HG02623 (cell line): ENCODE results near the gene TMEM79.

Experiments
- ATAC-seq: cut with Tn5 transposase; IDR thresholded peaks from one replicate; pipeline ENCODE4 v1.9.1; 2021; ENCODE audit warnings: moderate library complexity; ENCODE audit not compliant: unreplicated experiment

Gene TMEM79

DNA sequence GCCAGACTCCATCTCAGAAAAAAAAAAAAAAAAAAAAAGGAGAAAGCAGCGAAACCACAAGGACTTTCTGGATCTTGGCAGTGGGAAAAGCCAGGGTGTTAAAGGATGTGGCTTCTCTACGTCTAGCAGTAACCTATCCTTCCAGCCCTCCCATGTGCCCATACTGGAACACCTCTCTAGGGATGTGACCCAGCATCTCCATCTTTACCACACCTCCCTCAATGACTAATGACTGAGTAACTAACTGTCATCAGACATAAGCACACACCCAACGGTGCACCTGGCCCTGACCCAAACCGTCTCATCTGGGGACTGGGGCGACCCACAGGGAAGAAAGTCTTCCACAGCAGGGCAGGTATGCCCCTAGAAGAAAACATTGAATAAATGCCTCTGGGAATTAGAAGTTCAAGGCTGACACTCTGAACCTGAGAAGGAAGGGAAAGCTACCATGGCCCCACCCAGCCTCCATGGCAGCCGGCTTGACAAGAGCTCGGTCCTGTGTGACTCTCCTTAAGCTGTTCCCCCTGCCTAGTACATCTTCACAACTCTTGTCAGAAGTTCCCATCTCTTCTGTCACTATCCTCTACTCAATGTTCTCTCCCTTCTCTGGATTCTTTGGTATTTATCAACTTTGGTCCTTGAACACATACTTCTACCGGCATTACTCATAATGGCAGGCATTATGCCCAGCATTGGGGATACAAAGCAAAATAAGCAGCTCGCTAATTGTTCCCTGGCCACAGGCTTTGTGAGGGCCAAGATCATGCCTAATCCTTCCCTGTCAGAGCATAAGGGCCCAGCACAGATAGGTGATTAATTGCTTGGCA is 21.5 kb upstream of the TMEM79 start:
- ATAC-seq, result no peak

DNA sequence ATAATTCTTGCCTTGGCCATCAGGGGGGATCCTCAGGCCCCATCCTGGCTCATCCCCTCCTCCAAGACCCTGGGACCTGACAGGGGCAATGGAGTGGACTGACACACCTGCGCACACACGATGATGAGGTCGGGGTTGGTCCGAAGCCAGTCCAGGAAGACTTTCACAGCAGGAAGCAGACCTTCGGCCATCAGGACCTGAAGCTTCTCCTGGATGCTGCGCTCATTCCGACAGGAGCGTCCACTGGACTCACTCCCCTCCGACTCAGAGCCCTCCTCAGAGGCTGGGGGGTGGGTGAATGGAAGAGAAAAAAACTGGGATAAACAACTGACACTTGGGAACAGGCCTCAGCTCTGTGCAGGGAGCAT is 20.9 kb upstream of the TMEM79 start:
- no peak for ATAC-seq

DNA sequence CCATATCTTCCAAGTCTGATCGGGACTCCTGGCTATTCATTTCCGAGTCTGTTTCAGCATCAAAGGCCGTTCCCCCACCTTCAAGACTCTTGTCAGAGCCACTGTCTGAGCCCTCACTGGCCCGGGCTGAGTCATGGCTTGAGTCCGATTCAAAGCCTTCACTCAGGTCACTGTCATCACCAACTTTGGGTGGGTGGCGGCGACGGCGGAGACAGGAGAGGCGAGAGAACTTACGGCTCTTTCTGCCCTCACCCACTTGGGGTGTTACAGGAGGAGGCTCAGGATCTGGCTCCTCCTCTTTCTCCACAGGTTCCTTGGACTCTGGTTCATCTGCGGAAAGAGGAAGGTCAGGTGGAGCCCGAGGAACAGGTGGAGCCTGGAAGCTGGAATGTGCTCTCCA is 18.1 kb upstream of the TMEM79 start:
- no peak for ATAC-seq

DNA sequence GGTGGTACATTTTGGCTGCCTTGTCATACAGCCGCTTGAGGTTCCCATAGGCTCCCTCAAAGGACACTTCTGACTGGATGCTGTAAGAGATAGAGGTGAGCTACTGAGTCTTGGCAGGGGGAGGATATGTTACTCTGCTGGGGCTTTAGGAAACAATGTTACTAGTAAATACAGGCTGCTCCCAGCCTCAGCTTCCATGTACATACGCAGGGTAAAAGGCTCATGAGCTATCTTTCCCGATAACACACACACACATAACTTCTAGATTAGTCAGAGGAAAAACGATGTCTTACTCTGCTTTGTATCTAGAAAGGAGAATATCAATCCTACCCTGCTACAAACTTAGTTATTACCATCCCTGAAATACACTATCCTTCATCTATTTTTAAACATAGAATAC is 15.8 kb upstream of the TMEM79 start:
- ATAC-seq, result no peak

DNA sequence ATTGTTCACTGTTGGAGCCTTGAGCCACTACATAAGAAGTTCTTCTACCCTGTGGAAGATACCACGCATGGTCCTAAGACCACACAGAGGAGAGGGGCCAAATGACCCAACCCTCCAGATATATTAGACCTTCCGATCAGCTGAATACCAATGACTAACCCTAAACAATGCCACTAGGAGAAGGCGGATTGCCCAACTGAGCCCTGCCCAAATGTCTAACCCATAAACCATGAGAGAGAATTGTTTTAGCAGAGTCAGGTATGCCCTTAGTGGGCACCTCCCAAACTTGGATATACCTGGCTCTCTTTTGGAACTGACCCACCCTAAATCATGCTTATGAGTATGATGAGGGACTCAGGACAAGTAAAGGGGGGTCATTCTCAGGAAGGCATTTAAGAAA is 13.8 kb upstream of the TMEM79 start:
- no peak for ATAC-seq

DNA sequence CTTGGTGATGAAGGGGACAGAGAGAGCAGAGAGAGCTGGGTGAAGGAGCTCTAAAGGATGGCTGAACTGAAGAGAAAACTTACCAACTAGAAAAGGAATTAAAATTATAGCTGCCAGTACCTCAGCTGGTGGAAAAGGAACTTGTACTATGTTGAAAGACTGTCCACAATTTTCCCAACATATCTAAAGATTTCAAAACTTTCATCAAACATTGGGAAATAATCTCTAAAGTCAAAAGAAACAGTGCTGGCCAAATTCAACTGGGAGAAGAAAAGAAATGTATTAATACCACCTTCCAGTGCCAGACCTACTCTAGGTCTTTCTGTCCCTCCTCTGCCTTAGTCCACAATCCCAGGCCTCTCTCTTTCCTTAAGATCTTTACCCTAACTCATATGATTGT is 7.6 kb upstream of the TMEM79 start:
- ATAC-seq, result no peak

DNA sequence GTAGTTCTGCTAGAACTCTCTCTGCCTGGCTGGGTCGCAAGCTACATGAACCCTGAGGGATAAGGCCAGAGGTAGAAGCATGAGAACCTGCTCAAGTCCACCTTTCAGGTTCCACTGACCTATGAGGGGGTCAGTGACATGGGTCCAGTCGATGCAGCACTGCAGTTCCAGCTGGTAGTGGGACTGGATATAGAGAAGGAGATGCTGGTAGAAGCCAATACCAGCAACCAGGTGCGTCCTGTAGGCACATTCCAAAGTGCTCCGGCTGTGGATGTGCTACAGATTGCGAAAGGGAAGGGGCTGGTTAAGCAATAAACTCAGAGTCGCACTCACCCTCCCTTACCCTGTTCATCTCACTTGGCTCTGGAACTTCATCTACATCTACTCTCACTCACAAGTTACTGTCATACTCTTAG is 7.2 kb upstream of the TMEM79 start:
- ATAC-seq, result no peak

DNA sequence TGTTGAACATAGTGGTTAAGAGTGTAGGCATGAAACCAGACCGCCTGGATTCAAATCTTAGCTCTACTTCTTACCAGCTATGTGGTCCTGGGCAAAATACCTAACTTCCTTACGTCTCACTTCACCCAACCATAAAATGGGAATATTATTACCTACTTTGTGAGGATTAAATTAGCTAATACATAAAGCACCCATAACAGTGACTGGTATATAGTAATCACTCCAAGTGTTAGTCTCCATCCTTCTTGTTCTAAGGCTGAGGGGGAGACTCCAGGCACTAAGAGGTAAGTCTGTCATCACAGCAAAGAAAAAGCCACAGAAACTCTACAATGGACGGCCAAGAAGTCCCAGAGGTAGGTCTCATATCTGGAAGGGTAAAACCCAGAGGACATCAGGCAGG is 4.3 kb upstream of the TMEM79 start:
- no peak for ATAC-seq

DNA sequence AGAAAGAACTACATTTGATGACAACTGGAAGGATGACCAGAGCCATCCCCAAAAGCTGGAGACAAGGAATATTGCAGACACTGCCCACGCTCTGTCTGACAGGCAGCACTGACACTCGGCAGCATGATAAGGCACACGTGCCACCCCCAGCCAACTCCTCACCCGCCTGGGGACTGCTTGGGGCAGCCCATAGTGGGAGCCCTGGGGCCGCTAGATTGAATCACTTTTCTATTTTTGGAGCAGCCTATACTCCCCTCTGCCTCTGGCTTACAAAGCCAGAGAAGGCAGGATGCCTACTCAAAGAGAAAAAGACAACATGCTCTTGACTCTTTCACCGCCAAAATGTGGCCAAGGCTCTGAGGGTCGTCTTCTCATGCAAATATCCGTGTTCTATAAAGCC is 2.8 kb upstream of the TMEM79 start:
- ATAC-seq, result peak; percentile 31

DNA sequence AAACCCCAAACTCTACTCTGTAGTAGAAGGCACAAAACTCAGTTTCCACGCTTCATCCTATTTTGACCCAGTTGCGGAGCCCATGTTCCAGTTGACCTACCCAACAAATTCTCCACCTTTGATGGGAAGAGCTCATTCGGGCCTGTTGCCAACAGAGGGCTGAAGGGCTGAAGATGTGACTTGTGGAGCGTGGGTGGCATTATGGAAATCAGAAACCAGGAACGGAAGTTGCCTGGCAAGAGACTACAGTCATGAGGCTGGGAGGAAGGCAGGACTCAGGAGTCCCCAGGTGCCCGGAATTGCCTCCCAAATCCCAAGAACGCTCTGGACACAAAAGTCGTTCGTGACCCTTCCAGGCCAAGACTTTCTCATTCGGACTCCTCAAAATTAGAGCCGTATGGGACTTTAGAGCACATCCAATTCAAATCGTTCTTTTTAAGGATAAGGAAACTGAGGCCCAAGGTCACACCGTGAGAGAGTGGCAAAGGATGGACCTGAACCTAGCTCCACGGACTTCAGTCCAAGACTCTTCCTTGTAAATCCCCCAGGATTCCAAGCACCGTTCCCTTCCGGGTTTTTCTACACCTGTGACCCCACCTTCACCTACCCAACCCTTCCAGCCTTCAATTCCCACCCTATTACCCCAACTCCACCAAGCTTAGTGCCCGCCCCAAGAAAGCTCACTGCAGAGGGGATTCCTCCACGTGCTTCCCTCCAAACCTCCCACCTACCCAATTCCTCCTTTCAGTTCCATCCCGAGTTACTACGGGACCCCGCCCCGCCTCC is 2.2 kb upstream of the TMEM79 start:
- no peak for ATAC-seq

DNA sequence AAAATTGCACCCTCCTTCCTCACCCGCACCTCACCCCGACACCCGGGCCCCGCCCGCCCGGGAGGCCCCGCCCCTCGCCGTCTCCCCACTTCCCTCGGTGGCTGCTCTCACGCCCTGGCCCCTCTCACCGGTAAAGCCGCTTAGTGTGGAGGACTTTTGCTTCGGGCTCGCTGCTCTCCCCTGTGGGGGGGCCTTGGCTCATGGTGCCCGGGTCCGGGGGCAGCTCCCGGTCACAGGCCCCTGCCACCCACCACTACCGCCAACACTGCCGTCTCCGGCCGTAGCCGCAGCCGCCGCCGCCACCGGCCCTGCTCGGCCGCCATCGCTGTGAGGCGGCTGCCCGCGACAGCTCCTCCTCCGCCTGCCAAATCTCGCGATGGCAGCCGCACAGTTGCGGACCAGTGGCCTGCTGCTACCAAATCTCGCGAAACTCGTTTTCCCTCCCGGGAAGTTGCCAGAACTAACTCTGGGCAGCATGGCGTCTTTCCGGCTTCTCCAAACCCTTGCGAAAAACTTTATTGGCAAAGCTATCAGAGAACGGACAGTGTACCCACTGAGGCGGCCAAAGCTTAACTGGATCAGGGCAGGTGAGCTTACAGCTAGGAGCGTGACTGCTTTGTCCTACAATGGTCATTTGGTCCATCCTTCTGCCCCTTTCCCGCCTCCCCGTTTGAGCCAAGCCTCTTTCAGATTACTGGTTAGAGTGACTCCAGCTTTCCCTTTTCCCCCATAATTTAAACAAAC is 1.5 kb upstream of the TMEM79 start, which contains the start of gene SMG5:
Gene SMG5 (minus strand): TSS at position 347 of the 744 bp plus-strand sequence. CDS start 145 bp downstream, at position 202.
- peak; percentile 77 for ATAC-seq

DNA sequence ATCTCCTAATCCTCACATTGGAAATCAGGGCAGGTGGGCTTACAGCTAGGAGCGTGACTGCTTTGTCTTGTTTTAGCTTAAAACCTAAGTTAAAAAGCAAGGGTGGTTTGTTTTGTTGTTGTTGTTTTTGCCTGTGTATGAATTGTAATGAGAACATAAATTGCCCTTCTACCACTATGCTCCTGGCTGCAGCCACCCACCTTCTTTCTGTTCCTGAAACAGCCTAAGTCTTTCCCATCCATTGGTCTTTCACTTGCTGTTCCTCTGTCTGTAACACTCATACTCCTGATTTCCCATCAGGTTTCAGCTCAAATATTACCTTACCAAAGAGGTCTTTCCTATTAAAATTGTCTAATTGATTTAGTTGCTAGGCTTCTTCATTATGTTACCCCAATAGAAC is 604 bp upstream of the TMEM79 start:
- no peak for ATAC-seq

DNA sequence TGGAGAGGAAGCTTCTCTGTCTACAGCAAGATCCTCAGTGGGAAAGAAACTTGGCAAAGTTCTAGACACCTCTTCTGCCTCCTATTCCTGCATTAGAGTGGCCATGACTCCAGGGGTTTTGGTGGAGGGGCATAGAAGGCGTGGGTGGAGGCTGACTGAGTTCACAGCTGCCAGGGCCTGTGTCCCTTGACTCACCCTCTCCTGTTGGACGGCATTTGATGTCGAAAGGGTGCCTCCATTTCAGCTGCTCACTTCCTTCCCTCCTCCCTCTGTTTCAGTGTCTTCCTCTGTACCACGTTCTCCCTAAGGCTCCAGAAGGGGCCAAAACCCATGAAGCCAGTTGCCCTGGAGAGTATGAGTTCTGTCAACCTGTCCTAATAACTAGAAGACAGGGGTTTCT is 632 bp downstream of the TMEM79 start:
- ATAC-seq, result no peak

DNA sequence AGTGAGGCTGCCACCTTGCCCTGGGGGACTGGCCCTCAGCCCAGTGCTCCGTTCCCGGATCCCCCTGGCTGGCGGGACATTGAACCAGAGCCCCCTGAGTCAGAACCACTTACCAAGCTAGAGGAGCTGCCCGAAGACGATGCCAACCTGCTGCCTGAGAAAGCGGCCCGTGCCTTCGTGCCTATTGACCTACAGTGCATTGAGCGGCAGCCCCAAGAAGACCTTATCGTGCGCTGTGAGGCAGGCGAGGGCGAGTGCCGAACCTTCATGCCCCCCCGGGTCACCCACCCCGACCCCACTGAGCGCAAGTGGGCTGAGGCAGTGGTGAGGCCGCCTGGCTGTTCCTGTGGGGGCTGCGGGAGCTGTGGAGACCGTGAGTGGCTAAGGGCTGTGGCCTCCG is 1.3 kb downstream of the TMEM79 start:
- ATAC-seq, result no peak

DNA sequence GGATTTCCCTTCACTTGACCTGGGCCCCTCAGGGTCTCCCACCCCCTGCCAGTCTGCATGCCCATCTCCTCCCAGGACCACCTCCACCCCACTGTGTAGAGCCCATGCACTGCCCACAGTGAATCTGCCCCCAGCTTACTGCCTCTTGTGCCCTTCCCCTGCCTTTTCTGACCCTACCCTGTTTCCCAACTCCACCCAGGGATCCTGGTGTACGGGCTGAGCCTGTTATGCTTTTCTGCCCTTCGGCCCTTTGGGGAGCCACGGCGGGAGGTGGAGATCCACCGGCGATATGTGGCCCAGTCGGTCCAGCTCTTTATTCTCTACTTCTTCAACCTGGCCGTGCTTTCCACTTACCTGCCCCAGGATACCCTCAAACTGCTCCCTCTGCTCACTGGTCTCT is 1.9 kb downstream of the TMEM79 start:
- ATAC-seq, result no peak

DNA sequence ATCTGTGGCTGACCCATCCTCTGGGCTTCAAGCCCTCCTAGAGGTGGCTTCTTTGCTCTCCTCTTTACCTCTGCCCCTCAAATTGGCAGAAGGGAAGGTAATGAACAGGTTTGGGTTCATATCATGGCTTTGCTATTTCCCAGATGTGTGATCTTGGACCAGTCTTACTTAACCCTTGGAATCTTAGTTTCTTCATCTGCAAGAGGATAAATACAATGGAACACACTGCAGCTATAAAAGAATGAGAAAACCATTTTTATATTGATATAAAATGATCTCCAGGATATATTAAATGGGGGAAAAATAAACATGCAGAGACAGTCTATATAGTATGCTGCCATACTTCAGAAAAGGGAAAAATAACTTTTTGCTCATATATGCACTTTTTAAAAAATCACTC is 5.7 kb downstream of the TMEM79 start:
- no peak for ATAC-seq

DNA sequence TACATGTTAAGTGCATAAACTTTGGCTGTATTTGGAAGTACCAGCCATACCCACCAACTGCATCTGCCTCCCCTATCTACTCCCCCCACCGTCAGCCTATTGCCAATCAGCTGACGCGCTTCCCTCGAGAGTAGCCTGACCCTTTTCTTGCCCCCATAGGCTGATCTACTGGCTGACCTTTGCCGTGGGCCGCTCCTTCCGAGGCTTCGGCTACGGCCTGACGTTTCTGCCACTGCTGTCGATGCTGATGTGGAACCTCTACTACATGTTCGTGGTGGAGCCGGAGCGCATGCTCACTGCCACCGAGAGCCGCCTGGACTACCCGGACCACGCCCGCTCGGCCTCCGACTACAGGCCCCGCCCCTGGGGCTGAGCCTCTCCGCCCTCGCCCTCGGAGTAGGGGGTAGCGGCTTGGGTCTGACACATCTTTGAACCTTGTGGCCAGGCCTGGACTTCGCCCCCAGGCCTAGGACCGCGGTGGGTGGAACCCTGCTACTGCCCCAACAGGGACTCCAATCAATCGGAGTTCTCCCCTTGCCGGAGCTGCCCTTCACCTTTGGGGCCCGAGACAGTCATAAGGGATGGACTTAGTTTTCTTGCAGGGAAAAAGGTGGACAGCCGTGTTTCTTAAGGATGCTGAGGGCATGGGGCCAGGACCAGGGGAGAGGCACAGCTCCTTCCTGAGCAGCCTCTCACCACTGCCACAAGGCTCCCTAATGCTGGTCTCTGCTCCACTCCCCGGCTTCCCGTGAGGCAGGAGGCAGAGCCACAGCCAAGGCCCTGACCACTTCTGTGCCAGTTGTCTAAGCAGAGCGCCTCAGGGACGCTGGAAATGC is 7.3 kb downstream of the TMEM79 start:
- no peak for ATAC-seq

DNA sequence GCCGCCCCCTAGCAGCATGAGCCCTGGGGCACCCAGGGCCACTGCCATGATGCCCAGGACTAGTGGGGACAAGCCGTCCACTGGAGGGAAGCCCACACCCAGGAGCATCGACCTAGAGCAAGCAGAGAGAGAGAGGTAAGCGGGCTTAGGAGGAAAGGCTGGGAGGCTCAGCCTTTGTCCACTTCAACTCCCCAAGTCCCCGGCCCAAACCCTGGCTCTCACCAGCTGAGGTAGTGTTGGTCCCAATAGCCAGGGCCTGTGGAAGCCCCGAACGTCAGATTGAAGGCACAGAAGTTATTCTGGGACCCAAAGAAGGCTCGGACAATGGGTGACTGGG is 8.9 kb downstream of the TMEM79 start:
- no peak for ATAC-seq

DNA sequence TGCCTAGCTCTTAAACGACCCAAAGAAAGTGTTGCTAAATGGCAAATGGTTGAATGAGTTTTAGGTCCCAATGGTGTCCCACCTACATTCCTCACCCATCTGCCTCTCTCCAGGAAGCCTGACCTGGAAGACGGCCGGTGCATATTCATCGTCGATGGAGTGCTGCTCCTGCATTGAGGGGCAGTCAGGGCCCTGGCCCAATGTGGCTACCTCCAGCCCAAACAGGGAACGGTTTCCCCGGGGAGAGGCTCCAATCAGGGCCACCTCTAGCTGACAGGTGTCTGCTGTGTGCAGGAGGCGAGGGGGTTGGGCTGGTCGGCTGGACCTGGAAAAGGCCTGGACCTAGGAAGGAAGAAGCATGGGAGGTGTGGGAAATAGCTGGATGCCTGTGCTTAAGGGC is 9.8 kb downstream of the TMEM79 start:
- no peak for ATAC-seq

DNA sequence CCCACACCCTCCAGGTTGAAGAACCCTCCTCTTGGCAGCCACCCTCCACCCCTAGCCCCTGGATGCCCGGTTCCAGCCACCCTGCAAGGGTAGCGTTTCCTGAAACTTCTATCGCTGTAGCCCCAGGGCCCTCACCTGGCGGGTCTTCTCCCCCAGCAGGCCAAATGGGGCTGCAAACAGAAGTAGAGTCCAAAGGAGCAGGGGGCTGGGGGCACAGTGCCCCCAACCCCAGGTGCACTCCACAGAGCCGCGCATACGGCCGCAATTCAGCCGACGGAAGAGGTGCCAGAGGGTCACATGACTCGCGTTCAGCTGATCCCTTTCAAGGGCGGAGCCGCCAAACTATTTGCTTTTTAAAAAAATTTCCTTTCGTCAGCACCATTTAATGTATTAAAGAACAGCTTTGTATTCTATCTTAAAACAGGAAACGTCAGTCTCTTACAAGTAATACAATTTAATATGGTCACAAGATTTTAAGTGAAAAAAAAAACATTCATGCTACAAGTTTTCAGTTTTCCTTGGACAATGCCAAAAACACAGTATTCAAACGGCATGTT is 11.3 kb downstream of the TMEM79 start, which contains the start of gene GLMP:
Gene GLMP (minus strand): TSS at position 289 of the 557 bp plus-strand sequence. CDS start 34 bp downstream, at position 255.
- ATAC-seq, result no peak
